NCI-H1092 treated with DMSO at 0.1 percent for 48 hours (cell line): ENCODE data around the gene ZNF24.

ENCODE experiments used
- DNase-seq: peaks from one replicate; lab custom pipeline; 2025; lab: John Stamatoyannopoulos, UW

Gene ZNF24

GRCh38 chr18:35291166-35291565 is 53.1 kb downstream of the ZNF24 start:
- DNase-seq, result no peak

GRCh38 chr18:35290094-35290735 is 54.0 kb downstream of the ZNF24 start, which contains the start of gene ZSCAN30:
TSS of gene ZSCAN30 (minus strand) at chr18:35290229. CDS start at chr18:35264352, 25,877 bp downstream.
- DNase-seq, result peak; percentile 95

DNA sequence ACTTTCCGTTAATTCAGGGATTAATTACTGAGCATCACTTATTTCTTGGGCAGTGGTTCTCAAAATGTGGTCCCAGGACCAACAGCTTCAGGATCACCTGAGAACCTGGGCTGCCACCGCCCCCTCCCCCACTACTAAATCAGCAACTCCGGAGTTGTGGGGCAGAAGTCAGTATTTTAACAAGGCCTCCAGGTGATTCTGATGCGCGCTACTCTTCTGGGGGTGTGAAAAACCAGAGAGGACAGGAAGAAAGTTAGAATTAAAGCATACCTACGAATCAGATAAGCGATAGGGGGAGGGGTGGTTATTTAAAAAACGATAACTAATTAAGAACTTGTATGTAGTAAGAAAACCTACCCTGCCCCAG is 54.5 kb downstream of the ZNF24 start:
- no peak for DNase-seq

- no peak for DNase-seq
Measured at GRCh38 chr18:35289293-35289692, 54.9 kb downstream of the ZNF24 start.

GRCh38 chr18:35284841-35285240 is 59.4 kb downstream of the ZNF24 start:
- DNase-seq, result no peak

GRCh38 chr18:35283923-35284794 is 60.1 kb downstream of the ZNF24 start:
- no peak for DNase-seq

DNA sequence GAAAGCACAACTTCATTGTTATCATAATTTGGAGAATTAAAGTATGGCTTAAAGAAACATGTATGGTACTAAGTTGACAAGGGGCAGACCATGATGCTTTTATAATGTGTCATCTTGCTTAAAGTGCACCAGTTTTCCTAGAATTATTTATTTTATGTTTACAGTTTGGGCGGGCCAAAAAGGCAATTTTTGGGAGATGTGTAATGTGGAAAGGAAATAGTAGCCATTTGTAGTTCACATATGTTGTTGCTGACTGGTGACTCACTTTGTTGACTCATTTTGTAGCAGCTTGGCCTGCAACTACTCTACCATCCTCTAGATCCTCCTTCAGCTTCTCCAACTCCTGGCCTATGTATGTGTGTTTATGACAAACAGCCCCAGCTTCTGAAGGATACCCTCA is 61.9 kb downstream of the ZNF24 start:
- no peak for DNase-seq
